Uterus (tissue), 2 donors: Measurements from ENCODE around the gene ICAM4.

Experiments used
- CTCF ChIP-seq, 4 experiments: fragments of 200-600 bp in 2 of 4; fragments of 450-650 bp in 2 of 4; sonication (generic) in 2 of 4; IDR thresholded peaks; one replicate each; pipeline ENCODE4 v1.5.1; 2016 to 2019; ENCODE audit warnings: antibody characterized with exemption in 4 of 4, mild to moderate bottlenecking in 2 of 4, moderate library complexity in 1 of 4
- POLR2A ChIP-seq, 2 donors: fragments of 450-650 bp; IDR thresholded peaks; one replicate each; pipeline ENCODE4 v1.6.1; 2016; ENCODE audit warnings: antibody characterized with exemption in 2 of 2, mild to moderate bottlenecking in 1 of 2, moderate library complexity in 1 of 2

GRCh38 chr19:10295305-10295846 lies 8.6 kb downstream of the ICAM4 start:
- TF ChIP-seq CTCF (IDR thresholded peaks at IDR 0.05), result no peak
- no peak for TF ChIP-seq POLR2A (IDR thresholded peaks at IDR 0.05)
